Mesenteric fat pad (tissue), 1 donor: Measurements from ENCODE around the gene ILDR1. TPM values are rescaled to one million over a fixed set of nuclear protein-coding genes. Genes with fewer than 3 reads are reported as not detected.
"Not testable (repeated sequence)": the region's sequence is repeated elsewhere in the genome, so short reads cannot be mapped to it uniquely, and the experiment has no call there.

Experiments used
- DNase-seq: peaks from one replicate; pipeline ENCODE4 v3.0.0-alpha.2; 2020; ENCODE audit warnings: low spot score
- long read RNA-seq: library from polyadenylated mRNA; unstranded; transcript quantifications from one replicate; pipeline ENCODE4 v2.0.0, GENCODE V29; 2020
- total RNA-seq: library from RNA; stranded (reverse); fragmentation: NEBNext Ultra II Directional; extraction: Animal tissue kit (Norgen Biotek cat#: 25700); gene quantifications from one replicate; pipeline ENCODE4 v1.2.1, GENCODE V29; 2021
- donor health status: DM: yes; HTN: yes; CAD: no.

ILDR1 gene
- not detected for total RNA-seq
- long read RNA-seq, result 0 reads

- DNase-seq, result no peak
These were observed at the start of gene ILDR1 for GRCh38 chr3:122021811-122022401. ILDR1 (minus strand) TSS chr3:122022247; CDS start chr3:122022077, 170 bp downstream.

GRCh38 chr3:122067588-122068240 is 45.7 kb upstream of the ILDR1 start:
- DNase-seq, result no peak

- DNase-seq, result no peak
These were observed 45.1 kb upstream of the ILDR1 start for GRCh38 chr3:122067214-122067550.

DNA sequence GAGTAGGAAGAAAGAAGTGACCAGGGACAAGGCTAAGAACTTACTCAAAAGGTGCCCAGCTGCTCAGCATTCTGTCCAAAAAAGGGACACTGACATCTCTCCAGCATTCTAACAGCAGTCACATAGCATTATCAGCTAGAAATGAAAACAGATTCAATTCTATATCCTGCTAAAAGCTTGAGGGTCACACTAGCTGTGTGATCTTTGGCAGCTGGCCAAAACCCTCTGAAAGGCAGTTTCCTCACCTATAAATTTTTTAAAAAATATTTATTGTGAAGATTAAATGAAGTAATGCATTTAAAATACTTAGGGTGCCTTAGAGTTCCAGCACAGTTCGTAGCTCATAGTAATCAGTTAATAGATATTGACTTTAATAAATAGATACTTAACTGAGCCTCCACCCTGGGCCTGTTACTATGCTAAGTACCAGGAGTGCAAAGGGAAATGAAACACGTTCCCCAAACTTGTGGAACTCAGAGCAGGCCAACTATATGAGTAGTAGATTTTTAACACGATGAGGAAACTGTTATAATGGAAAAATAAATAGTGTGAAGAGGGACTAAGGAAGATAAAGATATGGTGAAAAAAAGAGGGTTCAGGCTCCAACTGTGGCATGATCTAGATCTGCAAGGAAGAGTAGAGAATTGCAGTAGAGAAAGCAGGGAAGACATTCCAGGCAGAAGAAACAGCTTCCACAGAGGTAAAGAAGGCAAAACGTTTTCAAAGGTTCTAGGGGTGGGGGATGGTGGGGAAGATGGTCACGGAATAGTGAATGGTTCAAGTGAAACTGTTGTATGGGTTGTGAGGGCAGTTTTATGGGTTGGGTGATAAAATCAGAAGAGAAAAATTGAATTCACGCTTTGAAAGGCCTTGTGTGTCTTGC is 44.5 kb upstream of the ILDR1 start:
- DNase-seq, result no peak

- DNase-seq, result no peak
These were observed 42.3 kb upstream of the ILDR1 start for GRCh38 chr3:122064326-122064725.

DNA sequence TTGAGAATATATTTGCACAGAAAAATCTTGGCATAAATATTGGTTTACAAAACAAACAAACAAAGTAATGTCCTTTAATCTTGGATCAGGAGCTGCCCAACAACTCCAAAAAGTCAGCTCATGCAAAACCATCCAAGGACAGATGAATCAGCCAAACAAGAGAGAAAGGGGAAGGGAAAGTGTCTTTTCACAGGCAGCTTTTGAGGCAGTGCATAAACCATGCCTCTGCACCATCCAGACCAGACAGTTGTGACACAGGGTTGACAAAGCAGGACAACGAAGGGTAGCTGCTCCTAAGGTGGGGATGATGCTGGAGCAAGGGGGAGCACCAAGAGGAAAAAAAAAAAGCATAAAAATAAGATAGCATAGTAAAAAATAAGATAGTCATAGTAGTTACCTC is 41.9 kb upstream of the ILDR1 start:
- DNase-seq, result no peak

DNA sequence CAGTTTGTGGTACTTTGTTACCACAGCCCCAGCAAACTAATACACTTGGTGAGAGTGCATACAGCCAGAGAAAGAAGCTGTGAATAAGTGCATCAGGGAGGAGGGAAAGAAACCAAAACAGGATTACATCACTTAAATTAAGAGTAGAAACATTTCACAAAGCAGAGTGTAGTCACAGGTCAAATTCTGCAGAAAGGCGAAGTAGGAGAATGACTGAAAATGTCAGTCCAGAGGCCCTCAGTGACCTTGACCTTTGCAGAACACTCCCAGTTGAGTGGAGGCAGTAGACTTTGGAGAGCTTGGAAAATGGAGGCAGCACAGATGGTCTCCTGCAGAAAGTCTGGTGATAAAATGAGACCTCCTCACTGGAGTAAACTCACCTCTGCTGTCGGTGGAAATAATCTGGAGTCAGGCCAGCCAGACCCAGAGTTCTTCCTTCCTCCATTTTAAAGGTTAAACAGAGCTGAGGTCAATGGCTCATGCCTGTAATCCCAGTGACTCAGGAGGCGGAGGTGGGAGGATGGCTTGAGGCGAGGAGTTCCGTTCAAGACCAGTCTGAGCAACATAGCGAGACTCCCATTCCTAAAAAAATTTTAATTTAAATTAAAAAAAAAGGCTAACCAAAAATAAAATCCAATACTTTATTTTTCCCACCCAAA is 38.1 kb upstream of the ILDR1 start:
- no peak for DNase-seq

- DNase-seq, result no peak
These were observed 36.2 kb upstream of the ILDR1 start for GRCh38 chr3:122058294-122058693.

DNA sequence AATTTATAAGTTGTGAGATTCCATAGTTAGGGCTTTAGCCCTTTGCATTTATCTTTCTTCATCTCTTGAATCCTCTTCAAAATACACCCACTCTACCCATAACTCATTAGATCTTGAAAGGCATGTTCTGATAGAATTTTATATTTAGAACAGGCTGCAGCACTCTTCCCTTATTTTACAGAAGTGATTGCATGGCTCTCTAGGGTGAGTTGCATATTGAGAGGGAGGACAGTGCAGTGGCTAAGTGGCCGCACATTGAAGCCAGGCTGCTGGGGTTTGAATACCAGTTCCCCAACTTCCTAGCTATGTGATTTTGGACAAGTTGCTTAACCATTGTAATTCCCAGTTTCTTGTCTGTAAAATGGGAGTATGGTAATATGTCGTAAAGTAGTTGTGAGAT is 35.6 kb upstream of the ILDR1 start:
- DNase-seq, result no peak

- DNase-seq, result no peak
These were observed 33.2 kb upstream of the ILDR1 start, which contains the start of gene CD86 for GRCh38 chr3:122055215-122055614. CD86 (plus strand) TSS chr3:122055362; CDS start chr3:122055490, 128 bp downstream.

- DNase-seq, result no peak
These were observed 30.9 kb upstream of the ILDR1 start for GRCh38 chr3:122052968-122053367.

GRCh38 chr3:122047773-122048172 is 25.7 kb upstream of the ILDR1 start:
- not testable (repeated sequence) for DNase-seq

- DNase-seq, result not testable (repeated sequence)
These were observed 25.2 kb upstream of the ILDR1 start for GRCh38 chr3:122047296-122047695.

GRCh38 chr3:122033023-122033422 is 11.0 kb upstream of the ILDR1 start:
- DNase-seq, result no peak

- no peak for DNase-seq
These were observed 10.5 kb upstream of the ILDR1 start for GRCh38 chr3:122032531-122032930.

DNA sequence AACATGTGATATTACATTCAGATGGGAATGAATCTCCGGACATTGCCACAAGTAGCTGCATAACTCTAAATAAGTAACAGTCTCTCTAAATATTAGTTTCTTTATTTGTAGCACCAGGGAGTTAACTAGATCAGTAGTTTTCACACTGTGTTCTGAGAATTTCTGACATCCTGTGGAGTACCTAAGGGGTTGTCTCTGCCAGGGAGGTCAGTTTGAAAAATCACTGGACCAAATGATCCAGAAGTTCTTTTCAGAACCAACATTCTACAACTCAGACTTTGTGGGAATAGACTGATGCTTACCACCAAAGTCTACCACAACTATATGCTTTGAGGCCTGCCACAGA is 9.0 kb upstream of the ILDR1 start:
- no peak for DNase-seq

GRCh38 chr3:122030381-122031122 is 8.5 kb upstream of the ILDR1 start:
- no peak for DNase-seq

- no peak for DNase-seq
These were observed 3.2 kb upstream of the ILDR1 start for GRCh38 chr3:122025296-122025695.

DNA sequence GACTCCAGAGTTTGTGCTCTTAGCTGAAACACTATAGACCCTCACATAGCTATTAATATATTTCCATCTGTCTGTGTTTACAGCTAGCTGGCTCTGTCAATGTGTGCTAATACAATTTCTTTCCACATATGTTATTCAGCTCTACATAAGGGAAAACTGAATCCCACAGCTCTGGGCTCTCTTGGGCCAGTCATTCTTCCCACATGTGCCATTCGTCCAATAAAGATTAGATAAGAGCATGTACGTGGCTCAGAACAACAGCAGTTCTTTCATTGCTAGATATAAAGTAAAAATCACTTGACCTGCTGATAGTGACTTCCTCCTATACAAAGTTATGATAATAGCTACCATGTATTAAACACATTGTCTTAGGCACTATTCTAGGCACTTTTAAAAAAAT is 2.8 kb upstream of the ILDR1 start:
- no peak for DNase-seq

DNA sequence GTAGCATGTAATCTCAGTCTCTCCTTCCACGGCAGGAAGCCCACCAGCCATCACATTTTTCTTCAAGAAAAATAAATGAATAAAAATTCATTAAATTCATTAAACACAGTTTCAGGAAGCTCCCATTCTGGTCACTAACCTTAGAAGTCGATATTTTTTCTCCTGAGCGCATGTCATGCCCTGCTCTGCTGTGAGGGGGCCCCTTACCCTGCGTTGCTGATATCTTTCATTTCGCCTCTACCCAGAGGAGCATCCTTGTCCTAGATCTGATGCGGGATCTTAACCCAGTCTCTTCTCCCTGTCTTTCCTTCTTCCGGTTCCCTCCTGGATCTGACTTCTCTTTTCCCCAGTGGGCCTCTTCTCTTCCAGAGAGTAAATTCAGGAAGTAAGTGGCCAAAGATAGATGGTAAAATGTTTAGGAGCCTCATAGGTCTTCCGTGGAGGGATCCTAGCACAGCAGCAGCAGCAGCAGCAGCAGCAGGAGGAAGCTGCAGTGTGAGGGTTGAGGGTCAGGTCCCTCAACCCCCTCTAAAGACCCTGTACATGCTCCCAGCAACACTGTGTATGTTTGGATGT is 1.4 kb upstream of the ILDR1 start:
- DNase-seq, result no peak

GRCh38 chr3:122021037-122021436 is 1.0 kb downstream of the ILDR1 start:
- DNase-seq, result no peak
